HG03442 (cell line): ENCODE data around the gene MYL4.
A peak's percentile ranks its signal among the peaks of the same experiment; 100 is the strongest.

Experiments used
- ATAC-seq: cut with Tn5 transposase; IDR thresholded peaks from one replicate; pipeline ENCODE4 v1.9.1; 2021; ENCODE audit warnings: mild to moderate bottlenecking, moderate library complexity; ENCODE audit not compliant: unreplicated experiment

The MYL4 gene

GRCh38 chr17:47239619-47239966 lies 30.4 kb downstream of the MYL4 start:
- ATAC-seq: no peak

GRCh38 chr17:47239967-47240651 lies 31.0 kb downstream of the MYL4 start:
- no peak for ATAC-seq

- ATAC-seq: no peak
Measured at GRCh38 chr17:47240806-47241205, 31.7 kb downstream of the MYL4 start.

GRCh38 chr17:47242648-47243047 lies 33.5 kb downstream of the MYL4 start:
- no peak for ATAC-seq

- no peak for ATAC-seq
Measured at GRCh38 chr17:47243737-47244598, 34.8 kb downstream of the MYL4 start.

- ATAC-seq: no peak
Measured at GRCh38 chr17:47244697-47245096, 35.5 kb downstream of the MYL4 start.

GRCh38 chr17:47246120-47246519 lies 37.0 kb downstream of the MYL4 start:
- no peak for ATAC-seq

- ATAC-seq: no peak
Measured at GRCh38 chr17:47250855-47251254, 41.7 kb downstream of the MYL4 start.

- no peak for ATAC-seq
Measured at GRCh38 chr17:47251421-47251940, 42.3 kb downstream of the MYL4 start.

GRCh38 chr17:47252209-47252608 lies 43.1 kb downstream of the MYL4 start:
- ATAC-seq: no peak

- ATAC-seq: no peak
Measured at GRCh38 chr17:47252766-47253512, 43.8 kb downstream of the MYL4 start.

GRCh38 chr17:47253541-47254402 lies 44.6 kb downstream of the MYL4 start, which contains the start of gene ITGB3:
TSS of gene ITGB3 (plus strand) at chr17:47253827. CDS start at chr17:47253862, 35 bp downstream.
- peak; percentile 73 for ATAC-seq

- no peak for ATAC-seq
Measured at GRCh38 chr17:47254403-47254943, 45.3 kb downstream of the MYL4 start.

- ATAC-seq: no peak
Measured at GRCh38 chr17:47257651-47258339, 48.6 kb downstream of the MYL4 start.

GRCh38 chr17:47262586-47262985 lies 53.4 kb downstream of the MYL4 start:
- ATAC-seq: no peak

- ATAC-seq: no peak
Measured at GRCh38 chr17:47264166-47264565, 55.0 kb downstream of the MYL4 start.

- no peak for ATAC-seq
Measured at GRCh38 chr17:47265983-47266541, 56.9 kb downstream of the MYL4 start.

- ATAC-seq: no peak
Measured at GRCh38 chr17:47266782-47267181, 57.6 kb downstream of the MYL4 start.

- ATAC-seq: no peak
Measured at GRCh38 chr17:47267354-47267828, 58.2 kb downstream of the MYL4 start.
